Epithelial cell of esophagus (primary cell): ENCODE results near the gene SH3BP5L.

Experiments used
- DNase-seq: peaks from one replicate; pipeline ENCODE4 v3.0.0; 2010; ENCODE audit warnings: low read depth
- H3K4me3 ChIP-seq: 2 replicates; pipeline ENCODE4 v1.5.1; 2011; ENCODE audit warnings: mild to moderate bottlenecking, low read length, control low read depth
- TF ChIP-seq, protein P1 (sequence below): IDR thresholded peaks from 2 replicates; pipeline ENCODE4 v1.5.1; 2011; ENCODE audit warnings: low read depth, mild to moderate bottlenecking, low read length, control low read depth, inconsistent platforms; ENCODE audit not compliant: insufficient read depth; ENCODE audit errors: missing control alignments

Gene SH3BP5L

DNA sequence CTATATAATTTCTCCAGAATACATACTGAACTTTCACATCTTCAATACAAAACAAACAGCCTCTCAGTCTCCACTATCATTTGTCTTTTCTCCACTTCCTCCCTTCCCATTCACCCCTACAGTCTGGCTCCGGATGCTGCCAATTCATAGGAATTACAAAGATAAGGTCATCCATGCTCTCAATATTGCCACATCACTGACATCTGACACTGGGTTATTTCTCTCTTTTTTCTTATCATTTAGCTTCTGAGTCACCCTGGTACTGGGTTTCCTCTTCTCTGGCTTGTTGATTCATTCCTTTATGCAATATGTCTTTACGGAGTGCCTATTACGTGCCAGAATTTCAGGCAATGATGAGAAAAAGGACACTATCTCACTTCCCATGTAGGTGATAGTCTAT, 3.1 kb upstream of the SH3BP5L start:
- no peak overlapping the region for H3K4me3 ChIP-seq
- DNase-seq = peak; percentile 77
- TF ChIP-seq, protein P1, sequence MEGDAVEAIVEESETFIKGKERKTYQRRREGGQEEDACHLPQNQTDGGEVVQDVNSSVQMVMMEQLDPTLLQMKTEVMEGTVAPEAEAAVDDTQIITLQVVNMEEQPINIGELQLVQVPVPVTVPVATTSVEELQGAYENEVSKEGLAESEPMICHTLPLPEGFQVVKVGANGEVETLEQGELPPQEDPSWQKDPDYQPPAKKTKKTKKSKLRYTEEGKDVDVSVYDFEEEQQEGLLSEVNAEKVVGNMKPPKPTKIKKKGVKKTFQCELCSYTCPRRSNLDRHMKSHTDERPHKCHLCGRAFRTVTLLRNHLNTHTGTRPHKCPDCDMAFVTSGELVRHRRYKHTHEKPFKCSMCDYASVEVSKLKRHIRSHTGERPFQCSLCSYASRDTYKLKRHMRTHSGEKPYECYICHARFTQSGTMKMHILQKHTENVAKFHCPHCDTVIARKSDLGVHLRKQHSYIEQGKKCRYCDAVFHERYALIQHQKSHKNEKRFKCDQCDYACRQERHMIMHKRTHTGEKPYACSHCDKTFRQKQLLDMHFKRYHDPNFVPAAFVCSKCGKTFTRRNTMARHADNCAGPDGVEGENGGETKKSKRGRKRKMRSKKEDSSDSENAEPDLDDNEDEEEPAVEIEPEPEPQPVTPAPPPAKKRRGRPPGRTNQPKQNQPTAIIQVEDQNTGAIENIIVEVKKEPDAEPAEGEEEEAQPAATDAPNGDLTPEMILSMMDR = no peak

DNA sequence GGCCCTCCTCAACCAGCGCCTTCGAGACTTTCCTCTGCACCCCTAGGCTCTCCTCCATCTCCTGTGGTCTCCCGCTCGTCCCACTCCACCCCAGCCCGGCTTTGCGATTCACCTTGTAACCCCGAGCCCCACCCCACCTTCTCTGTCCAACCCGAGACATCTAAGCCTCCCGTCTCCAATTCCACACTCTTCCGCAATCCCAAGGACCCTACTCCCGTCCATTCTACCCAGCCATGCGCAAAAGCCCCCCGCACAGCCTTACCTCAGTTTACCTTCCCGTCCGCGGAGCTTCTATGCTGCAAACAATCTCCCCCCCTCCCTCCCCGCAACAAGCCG, 174 bp downstream of the SH3BP5L start:
- no peak for DNase-seq
- TF ChIP-seq, protein P1 = no peak
- H3K4me3 ChIP-seq = peak overlapping the region; percentile 95

DNA sequence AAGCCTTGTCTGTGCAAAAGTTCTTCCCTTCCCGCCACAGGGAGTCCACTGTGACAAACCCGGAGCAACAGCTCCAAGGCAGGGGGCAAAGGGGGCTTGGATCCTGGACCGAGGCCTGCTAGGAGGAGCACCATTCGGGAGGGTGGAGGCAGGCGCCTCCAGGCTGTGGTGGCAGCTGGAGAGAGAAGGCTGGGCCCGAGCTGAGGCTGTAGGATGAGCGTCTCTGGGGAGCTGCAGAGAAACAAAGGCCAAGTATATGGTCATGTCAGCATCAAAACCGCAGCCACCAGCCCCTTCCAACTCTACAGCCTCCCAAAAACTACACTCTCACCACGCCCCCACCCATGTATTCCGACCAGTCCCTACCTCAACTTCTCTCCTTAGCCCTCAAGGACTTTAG, 579 bp downstream of the SH3BP5L start:
- no peak for DNase-seq
- peak overlapping the region; percentile 95 for H3K4me3 ChIP-seq
- TF ChIP-seq, protein P1 = no peak

DNA sequence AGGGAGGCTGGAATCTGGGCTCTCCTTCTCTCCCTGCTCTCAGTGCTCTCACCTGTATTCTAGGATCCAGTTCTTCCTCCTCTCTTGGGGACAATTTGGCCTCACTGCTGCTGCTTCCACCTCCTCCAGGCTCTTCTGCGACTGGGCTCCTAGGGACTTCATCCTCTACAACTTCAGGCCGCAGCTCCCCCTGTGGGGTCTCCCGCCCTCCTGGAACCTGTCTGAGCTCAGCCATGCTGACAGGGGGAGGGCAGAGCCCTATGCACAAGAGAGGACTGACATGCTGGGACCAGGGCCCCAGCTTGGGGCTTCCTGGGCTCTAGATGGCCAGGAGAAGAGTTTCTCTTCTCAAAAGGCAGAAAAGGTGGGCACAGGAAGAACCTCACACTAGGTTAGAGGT, 1.0 kb downstream of the SH3BP5L start:
- peak overlapping the region; percentile 95 for H3K4me3 ChIP-seq
- TF ChIP-seq, protein P1 = no peak
- no peak for DNase-seq

DNA sequence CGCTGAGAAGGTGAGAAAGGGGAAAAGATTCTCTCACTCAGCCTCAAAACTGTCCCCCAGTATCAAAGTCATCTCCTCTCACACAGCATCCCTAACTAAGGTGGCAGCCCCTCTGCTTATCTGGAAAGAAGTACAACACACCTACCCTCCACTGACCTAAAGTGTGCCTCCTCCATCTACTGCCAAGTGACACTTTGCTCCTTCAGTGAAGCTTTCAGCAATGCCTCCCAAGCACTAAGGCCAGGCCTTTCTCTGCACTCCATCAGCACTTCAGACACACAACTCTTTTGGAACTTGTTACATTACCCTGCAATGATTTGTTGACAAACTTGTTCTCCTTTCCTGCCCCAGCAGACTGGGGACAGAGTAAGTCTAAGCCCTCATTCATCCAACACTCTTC, 1.4 kb downstream of the SH3BP5L start:
- TF ChIP-seq, protein P1 = no peak
- DNase-seq = no peak
- peak overlapping the region; percentile 95 for H3K4me3 ChIP-seq

DNA sequence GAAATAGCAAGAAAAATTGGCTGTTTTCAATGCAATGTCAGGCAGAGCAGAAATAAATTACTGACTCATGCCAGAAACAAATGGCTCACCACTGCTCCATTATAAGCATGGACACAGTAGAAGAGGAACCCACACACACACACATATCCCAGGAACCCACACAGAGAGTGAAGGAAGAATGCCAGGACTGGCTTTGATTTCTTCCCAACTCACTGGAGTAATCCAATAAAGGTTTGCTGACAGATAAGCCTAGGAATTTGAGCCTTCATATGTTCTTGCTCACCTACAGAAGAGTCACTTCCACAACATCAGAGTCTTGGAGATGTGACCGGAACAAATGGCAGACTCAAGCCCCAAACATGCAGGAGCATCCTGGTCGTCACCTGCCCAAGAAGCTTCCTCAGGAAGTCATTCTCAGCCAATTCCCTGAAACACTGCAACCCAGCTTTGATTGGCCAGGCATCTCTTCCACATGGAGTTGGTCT, 2.2 kb downstream of the SH3BP5L start:
- no peak overlapping the region for H3K4me3 ChIP-seq
- peak; percentile 22 for DNase-seq
- TF ChIP-seq, protein P1 = no peak
